Measurements from ENCODE around the gene KATNAL1.

KATNAL1 gene

DNA sequence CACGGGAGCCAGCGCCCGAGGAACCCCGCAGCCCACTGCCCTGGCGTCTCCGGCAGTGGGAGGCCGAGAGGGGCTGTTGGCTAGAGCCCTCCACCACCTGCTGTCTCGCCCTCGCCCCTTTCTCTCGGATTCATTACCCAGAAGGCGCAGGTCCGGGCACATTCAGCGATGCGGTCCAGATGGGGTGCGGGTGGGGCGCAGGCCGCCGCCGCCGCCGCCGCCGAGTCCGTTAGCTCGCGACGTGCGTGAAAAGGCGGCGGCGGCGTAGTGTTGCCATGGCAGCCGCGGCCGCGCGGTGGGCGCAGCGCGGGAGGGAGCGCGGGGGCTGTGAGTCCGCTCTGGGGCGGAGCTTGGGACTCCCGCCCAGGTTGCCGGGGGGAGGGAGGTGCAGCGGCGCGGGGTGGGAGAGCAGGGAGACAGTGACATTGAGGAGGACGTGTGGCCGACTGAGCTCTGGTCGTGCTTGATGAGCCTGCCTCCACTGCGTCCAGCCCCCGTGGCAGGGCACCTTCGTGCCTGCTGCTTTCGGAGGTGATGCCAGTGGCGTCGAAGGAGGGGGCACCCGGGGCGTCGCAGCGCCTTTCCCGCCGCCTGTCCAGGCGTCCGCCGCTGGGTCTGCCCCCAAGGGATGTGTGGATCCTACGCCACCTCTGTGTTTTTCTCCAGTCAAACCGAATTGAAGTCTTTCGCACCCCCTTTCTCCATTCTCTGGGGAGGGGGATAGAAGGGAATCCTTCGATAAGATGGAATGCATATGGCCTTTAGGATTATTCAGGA lies at the start of gene KATNAL1:
KATNAL1 (minus strand) TSS at position 358 of the 777 bp plus-strand sequence. CDS start 23,774 bp downstream, outside the sequence.
- peak within 1 kb of the TSS; percentile 88 for H3K4me3 ChIP-seq (ENCODE audit: low read length)
- peaks cover 3% of the 10 kb centered on the region; the same call in 1 of the 2 replicates for H3K4me1 ChIP-seq (ENCODE audit: insufficient read depth, low read length)
- no peaks in the 10 kb centered on the region for H3K27me3 ChIP-seq (ENCODE audit: insufficient read depth, low read length)
- H3K27ac ChIP-seq (ENCODE audit: low read length), result no peak within 1 kb of the TSS
- H3K9me3 ChIP-seq (ENCODE audit: insufficient read depth, low read depth, low read length), result no peaks in the 10 kb centered on the region
- no peaks in the 10 kb centered on the region for H3K36me3 ChIP-seq (ENCODE audit: insufficient read depth, low read depth, low read length)
- peak within 1 kb of the TSS; percentile 85 for H3K9ac ChIP-seq (ENCODE audit: low read depth, low read length)

GRCh38 chr13:30355839-30356238 lies 48.5 kb upstream of the KATNAL1 start:
- H3K4me3 ChIP-seq (ENCODE audit: low read length), result no peak overlapping the region
- H3K27me3 ChIP-seq (ENCODE audit: insufficient read depth, low read length), result no peaks in the 10 kb centered on the region
- H3K27ac ChIP-seq (ENCODE audit: low read length), result no peak overlapping the region
- no peaks in the 10 kb centered on the region for H3K4me1 ChIP-seq (ENCODE audit: insufficient read depth, low read length)
- peaks cover 7% of the 10 kb centered on the region; the same call in 1 of the 2 replicates for H3K9me3 ChIP-seq (ENCODE audit: insufficient read depth, low read depth, low read length)
- H3K36me3 ChIP-seq (ENCODE audit: insufficient read depth, low read depth, low read length), result no peaks in the 10 kb centered on the region
- no peak overlapping the region for H3K9ac ChIP-seq (ENCODE audit: low read depth, low read length)

DNA sequence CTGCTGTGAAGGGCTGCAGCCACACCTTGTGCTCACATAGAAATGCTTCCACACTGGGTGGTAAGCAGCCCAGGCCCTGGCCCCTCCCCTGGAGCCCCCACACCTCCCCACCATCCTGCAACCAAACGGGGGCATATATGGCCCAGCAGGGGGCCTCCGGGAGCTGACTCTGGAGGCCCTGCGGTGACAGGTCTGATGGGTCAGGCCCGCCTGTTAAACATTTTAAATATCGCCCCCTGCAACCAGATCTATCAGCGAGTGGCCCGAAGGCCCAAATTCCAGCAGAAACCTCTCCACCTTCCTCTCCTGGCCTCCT lies 48.0 kb upstream of the KATNAL1 start:
- Histone ChIP-seq H3K4me3 (ENCODE audit: low read length) (no peak overlapping the region), H3K27ac (ENCODE audit: low read length) (no peak overlapping the region), H3K27me3 (ENCODE audit: insufficient read depth, low read length) (no peaks in the 10 kb centered on the region), H3K36me3 (ENCODE audit: insufficient read depth, low read depth, low read length) (no peaks in the 10 kb centered on the region), H3K9me3 (ENCODE audit: insufficient read depth, low read depth, low read length) (peaks cover 7% of the 10 kb centered on the region; the same call in 1 of the 2 replicates), H3K4me1 (ENCODE audit: insufficient read depth, low read length) (no peaks in the 10 kb centered on the region), H3K9ac (ENCODE audit: low read depth, low read length) (no peak overlapping the region)

GRCh38 chr13:30354493-30355383 lies 47.4 kb upstream of the KATNAL1 start:
- H3K4me1 ChIP-seq (ENCODE audit: insufficient read depth, low read length), result no peaks in the 10 kb centered on the region
- no peaks in the 10 kb centered on the region for H3K36me3 ChIP-seq (ENCODE audit: insufficient read depth, low read depth, low read length)
- H3K9me3 ChIP-seq (ENCODE audit: insufficient read depth, low read depth, low read length), result peaks cover 7% of the 10 kb centered on the region; the same call in 1 of the 2 replicates
- no peak overlapping the region for H3K27ac ChIP-seq (ENCODE audit: low read length)
- H3K27me3 ChIP-seq (ENCODE audit: insufficient read depth, low read length), result no peaks in the 10 kb centered on the region
- H3K4me3 ChIP-seq (ENCODE audit: low read length), result no peak overlapping the region
- no peak overlapping the region for H3K9ac ChIP-seq (ENCODE audit: low read depth, low read length)

DNA sequence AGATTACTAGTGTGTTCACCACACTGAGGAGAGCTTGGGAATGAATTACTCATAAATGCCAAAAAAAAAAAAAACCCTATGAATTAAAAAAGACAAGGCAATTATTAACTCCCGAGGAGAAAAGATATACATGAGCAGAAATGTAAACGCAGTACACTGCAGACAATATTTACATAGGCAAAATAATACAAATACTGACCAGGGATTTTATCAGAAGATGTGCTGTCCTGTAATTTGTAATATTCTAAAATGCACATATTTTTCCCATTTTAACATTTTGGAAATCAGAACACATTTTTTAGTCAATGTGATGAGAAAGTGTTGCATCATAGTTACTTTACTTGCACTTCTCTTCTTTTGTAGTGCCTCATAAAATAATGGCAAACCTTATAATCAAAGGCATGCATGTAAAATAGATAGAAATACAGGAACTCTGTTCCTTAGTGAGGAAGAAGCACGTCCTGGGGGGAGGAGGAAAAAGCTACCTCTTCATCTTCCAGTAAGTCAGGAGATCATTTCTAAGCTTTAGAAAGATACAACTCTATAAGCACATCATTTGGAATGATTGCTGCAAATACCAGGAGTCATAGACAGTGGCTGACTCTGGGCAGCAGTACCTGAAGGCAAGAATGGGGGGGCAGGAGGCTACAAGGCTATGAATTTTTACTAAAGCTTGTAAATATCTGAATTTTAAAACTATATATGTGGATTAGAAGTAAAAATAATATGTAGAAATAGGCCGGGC lies 46.3 kb upstream of the KATNAL1 start:
- Histone ChIP-seq H3K4me1 (ENCODE audit: insufficient read depth, low read length) (no peaks in the 10 kb centered on the region), H3K27ac (ENCODE audit: low read length) (no peak overlapping the region), H3K36me3 (ENCODE audit: insufficient read depth, low read depth, low read length) (no peaks in the 10 kb centered on the region), H3K4me3 (ENCODE audit: low read length) (no peak overlapping the region), H3K27me3 (ENCODE audit: insufficient read depth, low read length) (no peaks in the 10 kb centered on the region), H3K9me3 (ENCODE audit: insufficient read depth, low read depth, low read length) (peaks cover 7% of the 10 kb centered on the region; the same call in 1 of the 2 replicates), H3K9ac (ENCODE audit: low read depth, low read length) (no peak overlapping the region)

- H3K4me1 ChIP-seq (ENCODE audit: insufficient read depth, low read length), result no peaks in the 10 kb centered on the region
- no peaks in the 10 kb centered on the region for H3K36me3 ChIP-seq (ENCODE audit: insufficient read depth, low read depth, low read length)
- no peaks in the 10 kb centered on the region for H3K27me3 ChIP-seq (ENCODE audit: insufficient read depth, low read length)
- H3K4me3 ChIP-seq (ENCODE audit: low read length), result no peak overlapping the region
- H3K9ac ChIP-seq (ENCODE audit: low read depth, low read length), result no peak overlapping the region
- H3K9me3 ChIP-seq (ENCODE audit: insufficient read depth, low read depth, low read length), result peaks cover 7% of the 10 kb centered on the region; the same call in 1 of the 2 replicates
- no peak overlapping the region for H3K27ac ChIP-seq (ENCODE audit: low read length)
Measured at GRCh38 chr13:30353060-30353459, 45.7 kb upstream of the KATNAL1 start.

DNA sequence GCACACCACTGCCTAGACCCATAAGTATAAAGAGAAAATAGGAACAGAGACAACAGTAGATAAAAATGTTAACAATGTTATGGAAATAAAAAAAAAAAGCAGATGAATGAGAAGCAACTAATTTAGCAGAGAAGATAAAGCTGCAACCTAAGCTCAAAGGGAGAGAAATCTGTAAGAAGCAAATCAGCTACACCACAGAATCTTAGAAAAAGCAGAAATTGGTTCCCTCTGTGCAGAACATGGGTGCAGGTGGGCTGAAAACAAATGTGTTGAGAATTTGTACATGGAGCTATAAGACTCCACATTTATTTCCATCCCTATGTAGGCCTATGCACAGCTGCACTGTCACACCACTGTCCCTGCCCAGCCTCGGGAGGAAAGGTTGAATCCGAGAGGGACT lies 44.8 kb upstream of the KATNAL1 start:
- Histone ChIP-seq H3K9ac (ENCODE audit: low read depth, low read length) (no peak overlapping the region), H3K9me3 (ENCODE audit: insufficient read depth, low read depth, low read length) (peaks cover 7% of the 10 kb centered on the region; the same call in 1 of the 2 replicates), H3K36me3 (ENCODE audit: insufficient read depth, low read depth, low read length) (no peaks in the 10 kb centered on the region), H3K4me3 (ENCODE audit: low read length) (no peak overlapping the region), H3K4me1 (ENCODE audit: insufficient read depth, low read length) (no peaks in the 10 kb centered on the region), H3K27me3 (ENCODE audit: insufficient read depth, low read length) (no peaks in the 10 kb centered on the region), H3K27ac (ENCODE audit: low read length) (no peak overlapping the region)

DNA sequence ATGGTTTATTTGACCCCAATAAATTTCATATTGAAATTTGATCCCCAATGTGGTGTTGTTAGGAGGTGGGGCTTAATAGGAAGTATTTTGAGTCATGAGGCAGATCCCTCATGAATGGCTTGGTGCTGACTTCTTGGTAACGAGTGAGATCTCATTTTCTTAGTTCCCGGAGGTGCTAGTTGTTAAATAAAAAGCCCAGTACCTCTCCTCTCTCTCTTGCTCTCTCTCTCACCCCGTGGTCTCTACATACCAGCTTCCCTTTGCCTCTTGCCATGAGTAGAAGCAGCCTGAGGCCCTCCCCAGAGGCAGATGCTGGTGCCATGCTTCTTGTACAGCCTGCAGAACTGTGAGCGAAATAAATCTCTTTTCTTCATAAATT lies 39.4 kb upstream of the KATNAL1 start:
- H3K9me3 ChIP-seq (ENCODE audit: insufficient read depth, low read depth, low read length), result no peaks in the 10 kb centered on the region
- no peaks in the 10 kb centered on the region for H3K36me3 ChIP-seq (ENCODE audit: insufficient read depth, low read depth, low read length)
- H3K4me1 ChIP-seq (ENCODE audit: insufficient read depth, low read length), result no peaks in the 10 kb centered on the region
- no peaks in the 10 kb centered on the region for H3K27me3 ChIP-seq (ENCODE audit: insufficient read depth, low read length)
- H3K27ac ChIP-seq (ENCODE audit: low read length), result no peak overlapping the region
- no peak overlapping the region for H3K9ac ChIP-seq (ENCODE audit: low read depth, low read length)
- no peak overlapping the region for H3K4me3 ChIP-seq (ENCODE audit: low read length)

- H3K4me3 ChIP-seq (ENCODE audit: low read length), result no peak overlapping the region
- no peaks in the 10 kb centered on the region for H3K36me3 ChIP-seq (ENCODE audit: insufficient read depth, low read depth, low read length)
Measured at GRCh38 chr13:30346153-30346788, 38.9 kb upstream of the KATNAL1 start.

DNA sequence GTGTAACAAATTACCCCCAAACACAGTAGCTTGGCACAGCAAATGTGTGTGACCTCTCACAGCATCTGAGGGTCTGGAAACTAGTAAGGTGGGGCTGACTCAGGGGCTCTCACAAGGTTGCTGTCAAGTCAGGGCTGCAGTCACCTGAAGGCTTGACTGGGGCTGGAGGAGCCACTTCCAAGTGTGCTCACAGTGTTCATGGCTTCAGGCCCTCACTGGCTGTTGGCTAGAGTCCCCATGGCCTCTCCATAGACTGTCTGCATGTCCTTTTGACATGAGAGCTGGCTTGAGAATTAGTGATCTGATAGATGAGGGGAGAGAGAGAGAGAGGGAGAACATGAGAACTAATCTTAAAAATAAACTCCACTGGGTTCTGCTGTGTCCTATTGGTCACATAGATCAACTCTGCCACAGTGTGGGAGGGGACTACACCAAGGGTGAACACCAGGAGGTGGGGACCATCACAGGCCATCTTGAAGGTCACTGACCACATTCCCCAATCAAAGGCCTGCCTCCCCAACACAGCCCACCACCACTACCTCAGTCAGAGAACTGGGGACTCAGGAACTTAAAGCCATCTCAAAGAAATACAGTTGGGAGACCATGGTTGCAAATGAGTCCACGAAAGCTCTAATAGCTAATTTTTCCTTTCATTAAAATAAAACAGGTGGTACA lies 38.2 kb upstream of the KATNAL1 start:
- no peak overlapping the region for H3K27ac ChIP-seq (ENCODE audit: low read length)
- H3K36me3 ChIP-seq (ENCODE audit: insufficient read depth, low read depth, low read length), result no peaks in the 10 kb centered on the region
- H3K27me3 ChIP-seq (ENCODE audit: insufficient read depth, low read length), result no peaks in the 10 kb centered on the region
- H3K4me3 ChIP-seq (ENCODE audit: low read length), result no peak overlapping the region
- no peak overlapping the region for H3K9ac ChIP-seq (ENCODE audit: low read depth, low read length)
- no peaks in the 10 kb centered on the region for H3K9me3 ChIP-seq (ENCODE audit: insufficient read depth, low read depth, low read length)
- no peaks in the 10 kb centered on the region for H3K4me1 ChIP-seq (ENCODE audit: insufficient read depth, low read length)

More at GRCh38 chr13:30346153-30346788, 38.9 kb upstream of the KATNAL1 start:
- Histone ChIP-seq H3K27ac (ENCODE audit: low read length) (no peak overlapping the region), H3K9ac (ENCODE audit: low read depth, low read length) (no peak overlapping the region), H3K27me3 (ENCODE audit: insufficient read depth, low read length) (no peaks in the 10 kb centered on the region), H3K9me3 (ENCODE audit: insufficient read depth, low read depth, low read length) (no peaks in the 10 kb centered on the region), H3K4me1 (ENCODE audit: insufficient read depth, low read length) (no peaks in the 10 kb centered on the region)

All from iPS-20b (cell line).